ENCODE data around the gene SLC22A3. TPM values are rescaled to one million over a fixed set of nuclear protein-coding genes. Genes with fewer than 3 reads are reported as not detected.
"Not testable (repeated sequence)": the region's sequence is repeated elsewhere in the genome, so short reads cannot be mapped to it uniquely, and the experiment has no call there.

Gene SLC22A3
- total and polyA plus RNA-seq, 7 experiments from 2014 or later, result not detected

GRCh38 chr6:160388922-160389321 is 40.7 kb downstream of the SLC22A3 start:
- H3K4me3 Mint-ChIP-seq, result no peak overlapping the region
- H3K27ac Mint-ChIP-seq, result no peak overlapping the region
- intact Hi-C loops (cut with micrococcal nuclease), result no loop called here
- peaks cover 2 to 19% (median 13%) of the 10 kb centered on the region in 5 donors for H3K27me3 Mint-ChIP-seq
- Histone ChIP-seq H3K27ac (ENCODE audit: low read depth, low read length) (no peak overlapping the region), H3K27me3 (ENCODE audit: control insufficient read depth in 2 of 2, insufficient read depth in 2 of 2, low read length in 2 of 2) (no peaks in the 10 kb centered on the region), H3K36me3 (ENCODE audit: control insufficient read depth in 2 of 3, insufficient read depth in 3 of 3, low read length in 3 of 3) (no peaks in the 10 kb centered on the region), H3K4me1 (ENCODE audit: control insufficient read depth in 2 of 2, insufficient read depth in 2 of 2, low read length in 2 of 2) (no peaks in the 10 kb centered on the region), H3K9me3 (ENCODE audit: control insufficient read depth in 2 of 3, low read length in 3 of 3) (no peaks in the 10 kb centered on the region), H3K4me3 (ENCODE audit: low read length) (no peak overlapping the region)
- ATAC-seq, result no peak
- DNase-seq, result no peak
- peaks cover 0 to 12% (median 4%) of the 10 kb centered on the region in 11 donors for H3K9me3 Mint-ChIP-seq
- ChIA-PET POLR2A (no interaction called here), CTCF (no interaction called here)
- peaks cover 0 to 5% (median 0%) of the 10 kb centered on the region in 7 donors for H3K4me1 Mint-ChIP-seq
- H3K36me3 Mint-ChIP-seq, result peaks cover 0 to 4% (median 0%) of the 10 kb centered on the region in 5 donors

GRCh38 chr6:160391419-160392116 is 43.4 kb downstream of the SLC22A3 start:
- H3K4me3 ChIP-seq (ENCODE audit: low read length), result no peak overlapping the region
- no peaks in the 10 kb centered on the region for H3K27me3 ChIP-seq (ENCODE audit: control insufficient read depth in 2 of 2, insufficient read depth in 2 of 2, low read length in 2 of 2)
- H3K9me3 ChIP-seq (ENCODE audit: control insufficient read depth in 2 of 3, low read length in 3 of 3), result no peaks in the 10 kb centered on the region
- no peaks in the 10 kb centered on the region for H3K36me3 ChIP-seq (ENCODE audit: control insufficient read depth in 2 of 3, insufficient read depth in 3 of 3, low read length in 3 of 3)
- H3K36me3 Mint-ChIP-seq, result no peaks in the 10 kb centered on the region
- ChIA-PET CTCF (no interaction called here), POLR2A (no interaction called here)
- H3K9me3 Mint-ChIP-seq, result peaks cover 0 to 4% (median 0%) of the 10 kb centered on the region in 11 donors
- no peak overlapping the region for H3K27ac Mint-ChIP-seq
- H3K4me1 Mint-ChIP-seq, result peaks cover 0 to 5% (median 0%) of the 10 kb centered on the region in 7 donors
- ATAC-seq (no peak), DNase-seq (no peak)
- H3K27ac ChIP-seq (ENCODE audit: low read depth, low read length), result no peak overlapping the region
- intact Hi-C loops (cut with micrococcal nuclease), result no loop called here
- H3K4me3 Mint-ChIP-seq, result no peak overlapping the region
- H3K27me3 Mint-ChIP-seq, result peaks cover 0 to 13% (median 9%) of the 10 kb centered on the region in 5 donors
- H3K4me1 ChIP-seq (ENCODE audit: control insufficient read depth in 2 of 2, insufficient read depth in 2 of 2, low read length in 2 of 2), result no peaks in the 10 kb centered on the region

GRCh38 chr6:160393442-160393841 is 45.3 kb downstream of the SLC22A3 start:
- H3K27me3 ChIP-seq (ENCODE audit: control insufficient read depth in 2 of 2, insufficient read depth in 2 of 2, low read length in 2 of 2); H3K4me1 Mint-ChIP-seq; CTCF ChIA-PET; H3K4me1 ChIP-seq (ENCODE audit: control insufficient read depth in 2 of 2, insufficient read depth in 2 of 2, low read length in 2 of 2); POLR2A ChIA-PET; H3K4me3 ChIP-seq (ENCODE audit: low read length); H3K27ac Mint-ChIP-seq; H3K4me3 Mint-ChIP-seq; intact Hi-C loops (cut with micrococcal nuclease); H3K27ac ChIP-seq (ENCODE audit: low read depth, low read length); H3K9me3 ChIP-seq (ENCODE audit: control insufficient read depth in 2 of 3, low read length in 3 of 3); DNase-seq; H3K36me3 ChIP-seq (ENCODE audit: control insufficient read depth in 2 of 3, insufficient read depth in 3 of 3, low read length in 3 of 3); H3K36me3 Mint-ChIP-seq; H3K9me3 Mint-ChIP-seq; ATAC-seq: not testable (repeated sequence)
- peaks cover 0 to 13% (median 10%) of the 10 kb centered on the region in 5 donors for H3K27me3 Mint-ChIP-seq

- H3K27ac Mint-ChIP-seq, result no peak overlapping the region
- POLR2A ChIA-PET, result no interaction called here
- no peak overlapping the region for H3K27ac ChIP-seq (ENCODE audit: low read depth, low read length)
- H3K27me3 Mint-ChIP-seq, result peaks cover 1 to 17% (median 12%) of the 10 kb centered on the region in 5 donors
- no peak overlapping the region for H3K4me3 ChIP-seq (ENCODE audit: low read length)
- no peaks in the 10 kb centered on the region for H3K27me3 ChIP-seq (ENCODE audit: control insufficient read depth in 2 of 2, insufficient read depth in 2 of 2, low read length in 2 of 2)
- peaks cover 0 to 6% (median 0%) of the 10 kb centered on the region in 11 donors for H3K9me3 Mint-ChIP-seq
- H3K4me3 Mint-ChIP-seq, result no peak overlapping the region
- H3K4me1 Mint-ChIP-seq, result peaks cover 0 to 5% (median 0%) of the 10 kb centered on the region in 7 donors
- H3K9me3 ChIP-seq (ENCODE audit: control insufficient read depth in 2 of 3, low read length in 3 of 3), result no peaks in the 10 kb centered on the region
- no peaks in the 10 kb centered on the region for H3K36me3 ChIP-seq (ENCODE audit: control insufficient read depth in 2 of 3, insufficient read depth in 3 of 3, low read length in 3 of 3)
- CTCF ChIA-PET, result no interaction called here
- H3K36me3 Mint-ChIP-seq, result no peaks in the 10 kb centered on the region
- intact Hi-C loops (cut with micrococcal nuclease), result no loop called here
- ATAC-seq (no peak), DNase-seq (no peak)
- H3K4me1 ChIP-seq (ENCODE audit: control insufficient read depth in 2 of 2, insufficient read depth in 2 of 2, low read length in 2 of 2), result no peaks in the 10 kb centered on the region
These were observed 45.9 kb downstream of the SLC22A3 start for GRCh38 chr6:160393891-160394653.

- Histone ChIP-seq H3K4me3 (ENCODE audit: low read length) (no peak overlapping the region), H3K27ac (ENCODE audit: low read depth, low read length) (no peak overlapping the region), H3K27me3 (ENCODE audit: control insufficient read depth in 2 of 2, insufficient read depth in 2 of 2, low read length in 2 of 2) (no peaks in the 10 kb centered on the region), H3K36me3 (ENCODE audit: control insufficient read depth in 2 of 3, insufficient read depth in 3 of 3, low read length in 3 of 3) (no peaks in the 10 kb centered on the region), H3K4me1 (ENCODE audit: control insufficient read depth in 2 of 2, insufficient read depth in 2 of 2, low read length in 2 of 2) (peaks cover 0 to 4% of the 10 kb centered on the region in 2 donors), H3K9me3 (ENCODE audit: control insufficient read depth in 2 of 3, low read length in 3 of 3) (no peaks in the 10 kb centered on the region)
- Mint-ChIP-seq H3K9me3 (peaks cover 0 to 6% (median 0%) of the 10 kb centered on the region in 11 donors), H3K4me3 (no peak overlapping the region), H3K27me3 (peaks cover 7 to 23% (median 17%) of the 10 kb centered on the region in 5 donors), H3K4me1 (peaks cover 0 to 5% (median 4%) of the 10 kb centered on the region in 7 donors), H3K27ac (no peak overlapping the region), H3K36me3 (no peaks in the 10 kb centered on the region)
- ChIA-PET POLR2A (no interaction called here), CTCF (no interaction called here)
- DNase-seq (no peak), ATAC-seq (no peak)
- intact Hi-C loops (cut with micrococcal nuclease), result no loop called here
These were observed 46.5 kb downstream of the SLC22A3 start for GRCh38 chr6:160394654-160395035.

- ChIA-PET CTCF (no interaction called here), POLR2A (no interaction called here)
- H3K36me3 Mint-ChIP-seq, result no peaks in the 10 kb centered on the region
- peaks cover 8 to 23% (median 17%) of the 10 kb centered on the region in 5 donors for H3K27me3 Mint-ChIP-seq
- Histone ChIP-seq H3K36me3 (ENCODE audit: control insufficient read depth in 2 of 3, insufficient read depth in 3 of 3, low read length in 3 of 3) (no peaks in the 10 kb centered on the region), H3K27ac (ENCODE audit: low read depth, low read length) (no peak overlapping the region), H3K9me3 (ENCODE audit: control insufficient read depth in 2 of 3, low read length in 3 of 3) (no peaks in the 10 kb centered on the region), H3K27me3 (ENCODE audit: control insufficient read depth in 2 of 2, insufficient read depth in 2 of 2, low read length in 2 of 2) (no peaks in the 10 kb centered on the region), H3K4me1 (ENCODE audit: control insufficient read depth in 2 of 2, insufficient read depth in 2 of 2, low read length in 2 of 2) (peaks cover 0 to 5% of the 10 kb centered on the region in 2 donors), H3K4me3 (ENCODE audit: low read length) (no peak overlapping the region)
- ATAC-seq, result no peak
- H3K4me1 Mint-ChIP-seq, result peaks cover 0 to 5% (median 4%) of the 10 kb centered on the region in 7 donors
- H3K4me3 Mint-ChIP-seq, result no peak overlapping the region
- DNase-seq, result no peak
- intact Hi-C loops (cut with micrococcal nuclease), result no loop called here
- H3K9me3 Mint-ChIP-seq, result peaks cover 0 to 6% (median 0%) of the 10 kb centered on the region in 11 donors
- H3K27ac Mint-ChIP-seq, result no peak overlapping the region
These were observed 47.0 kb downstream of the SLC22A3 start for GRCh38 chr6:160395187-160395586.

All from naive thymus-derived CD4-positive, alpha-beta T cell (primary cell).